PC-9 (cell line): ENCODE data around the gene EPB41L5.

ENCODE experiments used
- EZH2 ChIP-seq: fragments of 200-600 bp; sonication (generic); IDR thresholded peaks from 2 replicates; pipeline ENCODE4 v1.8.0; 2017; ENCODE audit warnings: antibody characterized with exemption, low read depth
- TF ChIP-seq, protein P1 (sequence below): fragments of 200-600 bp; sonication (generic); conservative IDR thresholded peaks from 2 replicates; pipeline ENCODE4 v1.6.1; 2017; ENCODE audit warnings: mixed run types, antibody characterized with exemption, mild to moderate bottlenecking, moderate library complexity

DNA sequence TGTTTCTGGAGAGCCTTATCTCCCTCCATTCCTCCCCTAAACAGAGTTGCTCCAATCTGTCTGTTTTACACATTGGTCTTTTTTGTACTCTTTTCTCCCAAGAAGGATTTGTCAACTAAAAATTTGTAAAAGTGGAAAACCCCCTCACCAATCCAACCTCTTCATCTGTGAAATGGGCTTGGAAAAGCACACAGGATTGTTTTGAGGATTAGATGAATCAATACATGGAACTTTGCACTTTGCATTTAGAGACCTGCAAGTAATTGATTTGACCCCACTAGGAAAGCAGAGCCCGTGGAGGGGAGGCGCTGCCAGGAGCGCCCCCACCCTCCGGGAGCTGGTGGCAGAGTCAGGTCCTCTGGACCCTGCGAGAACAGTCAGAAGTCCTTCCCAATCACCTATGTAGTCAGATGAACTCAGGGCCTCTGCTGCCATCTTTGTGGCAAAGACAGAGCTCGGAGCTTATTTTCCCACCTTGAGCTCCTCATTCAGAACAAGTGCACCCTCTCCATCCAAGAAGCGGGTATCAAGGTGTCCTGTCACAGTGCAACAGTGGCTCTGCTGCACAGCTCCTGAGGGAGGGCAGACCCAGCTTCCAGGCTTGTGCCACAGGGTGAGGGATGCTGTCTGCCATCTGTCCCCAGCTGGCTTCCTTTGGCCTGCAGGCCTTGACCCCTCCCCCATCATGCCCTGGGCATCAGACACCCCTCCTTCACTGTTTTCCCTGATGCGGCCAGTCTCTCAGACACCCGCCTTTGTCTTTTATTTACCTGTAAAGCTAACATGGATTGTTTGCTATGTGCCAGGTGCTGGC lies 212.1 kb downstream of the EPB41L5 start:
- TF ChIP-seq, protein P1, sequence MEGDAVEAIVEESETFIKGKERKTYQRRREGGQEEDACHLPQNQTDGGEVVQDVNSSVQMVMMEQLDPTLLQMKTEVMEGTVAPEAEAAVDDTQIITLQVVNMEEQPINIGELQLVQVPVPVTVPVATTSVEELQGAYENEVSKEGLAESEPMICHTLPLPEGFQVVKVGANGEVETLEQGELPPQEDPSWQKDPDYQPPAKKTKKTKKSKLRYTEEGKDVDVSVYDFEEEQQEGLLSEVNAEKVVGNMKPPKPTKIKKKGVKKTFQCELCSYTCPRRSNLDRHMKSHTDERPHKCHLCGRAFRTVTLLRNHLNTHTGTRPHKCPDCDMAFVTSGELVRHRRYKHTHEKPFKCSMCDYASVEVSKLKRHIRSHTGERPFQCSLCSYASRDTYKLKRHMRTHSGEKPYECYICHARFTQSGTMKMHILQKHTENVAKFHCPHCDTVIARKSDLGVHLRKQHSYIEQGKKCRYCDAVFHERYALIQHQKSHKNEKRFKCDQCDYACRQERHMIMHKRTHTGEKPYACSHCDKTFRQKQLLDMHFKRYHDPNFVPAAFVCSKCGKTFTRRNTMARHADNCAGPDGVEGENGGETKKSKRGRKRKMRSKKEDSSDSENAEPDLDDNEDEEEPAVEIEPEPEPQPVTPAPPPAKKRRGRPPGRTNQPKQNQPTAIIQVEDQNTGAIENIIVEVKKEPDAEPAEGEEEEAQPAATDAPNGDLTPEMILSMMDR: no peak
- no peak for TF ChIP-seq EZH2
